Left kidney (tissue), 8 donors: ENCODE measurements around the gene ALAD. TPM values are rescaled to one million over a fixed set of nuclear protein-coding genes. Genes with fewer than 3 reads are reported as not detected.
"Not testable (repeated sequence)": the region's sequence is repeated elsewhere in the genome, so short reads cannot be mapped to it uniquely, and the experiment has no call there.

Experiments used
- DNase-seq: peaks from one replicate; pipeline ENCODE4 v3.0.0-alpha.2; 2013
- long read RNA-seq, 8 donors: transcript quantifications; one replicate each; lab custom pipeline, GENCODE V29; 2026
- polyA plus RNA-seq: library from polyadenylated mRNA; unstranded; fragments of 120-200 nt; gene quantifications from one replicate; pipeline ENCODE4 v1.2.1, GENCODE V29; 2013; ENCODE audit not compliant: insufficient read length

The ALAD gene
- polyA plus RNA-seq: 51.0 TPM
- long read RNA-seq, donor 1, transcript ALAD-201 (12 exons, 3,173 nt): major isoform, 11 of 19 reads
- long read RNA-seq, donor 1, partial matches to known transcripts: 6 of 19 reads
- long read RNA-seq, donor 1, other reads (novel, unspliced or antisense): 0 of 19 reads
- long read RNA-seq, donor 2, transcript ALAD-201 (12 exons, 3,173 nt): major isoform, 7 of 12 reads
- long read RNA-seq, donor 2, partial matches to known transcripts: 0 of 12 reads
- long read RNA-seq, donor 2, other reads (novel, unspliced or antisense): 0 of 12 reads
- long read RNA-seq, donor 3, transcript ALAD-201 (12 exons, 3,173 nt): major isoform, 7 of 27 reads
- long read RNA-seq, donor 3, partial matches to known transcripts: 20 of 27 reads
- long read RNA-seq, donor 3, other reads (novel, unspliced or antisense): 0 of 27 reads
- long read RNA-seq, donor 4, partial matches to known transcripts: 0 of 1 reads
- long read RNA-seq, donor 4, other reads (novel, unspliced or antisense): 0 of 1 reads
- long read RNA-seq, donor 5, transcript ALAD-201 (12 exons, 3,173 nt): major isoform, 10 of 13 reads
- long read RNA-seq, donor 5, partial matches to known transcripts: 0 of 13 reads
- long read RNA-seq, donor 5, other reads (novel, unspliced or antisense): 0 of 13 reads
- long read RNA-seq, donor 6, transcript ALAD-201 (12 exons, 3,173 nt): major isoform, 6 of 9 reads
- long read RNA-seq, donor 6, partial matches to known transcripts: 0 of 9 reads
- long read RNA-seq, donor 6, other reads (novel, unspliced or antisense): 0 of 9 reads
- long read RNA-seq, donor 7, transcript ALAD-201 (12 exons, 3,173 nt): major isoform, 12 of 40 reads
- long read RNA-seq, donor 7, partial matches to known transcripts: 23 of 40 reads
- long read RNA-seq, donor 7, other reads (novel, unspliced or antisense): 0 of 40 reads
- long read RNA-seq, donor 8, partial matches to known transcripts: 0 of 2 reads
- long read RNA-seq, donor 8, other reads (novel, unspliced or antisense): 0 of 2 reads

DNA sequence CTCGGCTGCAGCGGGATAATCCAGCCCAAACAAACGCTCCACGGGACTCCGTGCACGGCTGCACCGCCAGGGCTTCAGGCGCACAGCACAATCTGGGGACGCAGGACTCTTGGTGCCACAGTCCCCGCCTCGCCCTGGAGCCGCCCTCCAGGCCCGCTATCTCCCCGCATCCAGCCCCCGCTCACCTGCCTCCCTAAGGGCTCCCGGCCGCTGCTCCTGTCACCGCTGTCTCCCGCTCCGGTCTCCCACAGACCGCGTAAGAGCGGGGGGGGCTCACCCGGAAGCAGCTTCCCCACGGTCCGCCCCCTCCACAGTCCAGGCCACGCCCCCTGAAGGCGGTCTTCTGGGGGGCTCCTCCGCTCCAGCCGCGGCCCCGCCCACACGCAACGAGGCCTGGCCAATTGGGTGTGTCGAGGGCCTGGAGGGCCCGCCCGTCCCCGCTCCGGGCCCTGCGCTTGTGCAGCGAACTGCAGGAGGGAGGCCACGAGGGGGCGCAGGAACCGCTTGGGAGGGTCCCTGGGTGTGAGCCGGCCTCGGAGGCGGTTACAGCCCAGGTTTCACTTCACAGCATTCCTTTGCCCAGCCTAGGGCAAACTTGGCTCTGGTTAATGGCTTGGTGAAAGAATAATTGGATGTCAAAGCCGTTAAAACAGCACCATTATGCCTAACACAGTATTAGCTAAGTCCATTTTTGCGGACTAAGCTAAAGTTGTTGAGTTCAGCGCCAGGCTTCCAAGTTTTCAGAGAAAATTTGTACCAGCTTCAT is at the start of gene ALAD:
Gene ALAD, minus strand, starts transcription at position 258 of the 766 bp plus-strand sequence. CDS start 7,725 bp downstream, outside the sequence.
- peak; percentile 99 for DNase-seq

DNA sequence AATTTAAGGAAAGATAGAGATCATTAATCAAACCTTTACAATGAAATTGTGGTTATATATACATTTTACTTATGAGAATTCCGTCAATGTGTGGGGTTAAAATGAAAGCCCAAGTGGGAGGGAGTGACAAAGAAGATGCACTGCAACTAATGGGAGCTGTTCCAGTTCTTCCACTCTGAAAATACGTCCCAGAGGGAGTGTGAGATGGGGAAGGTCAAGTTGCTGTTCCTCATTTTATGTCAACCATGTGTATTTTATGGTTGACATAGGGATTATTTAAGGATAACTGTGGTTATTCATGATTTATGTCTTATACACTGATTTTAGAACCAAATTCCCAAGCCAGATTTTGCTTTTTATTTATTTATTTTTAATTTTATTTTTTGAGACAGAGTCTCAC is 48.3 kb upstream of the ALAD start:
- DNase-seq: no peak

DNA sequence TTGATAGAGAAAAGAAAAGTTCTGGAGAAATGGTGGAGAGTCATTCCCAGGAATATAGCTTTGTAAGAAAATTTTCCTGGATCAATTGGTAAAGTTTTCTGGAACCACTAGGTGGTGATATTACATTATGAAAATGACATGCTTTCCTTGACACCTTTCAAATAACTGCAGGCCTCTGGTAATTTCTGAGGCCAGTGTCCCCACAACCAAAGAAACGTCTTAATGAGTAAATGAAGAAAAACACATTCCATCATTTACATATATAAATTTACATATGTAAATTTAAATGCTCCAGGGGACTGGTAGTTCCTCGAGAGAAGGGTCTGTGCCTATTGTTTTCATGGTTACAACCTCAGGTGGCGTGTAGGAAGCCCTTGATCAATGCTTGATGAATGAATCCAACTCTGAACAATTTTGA is 45.2 kb upstream of the ALAD start:
- DNase-seq: peak; percentile 60

DNA sequence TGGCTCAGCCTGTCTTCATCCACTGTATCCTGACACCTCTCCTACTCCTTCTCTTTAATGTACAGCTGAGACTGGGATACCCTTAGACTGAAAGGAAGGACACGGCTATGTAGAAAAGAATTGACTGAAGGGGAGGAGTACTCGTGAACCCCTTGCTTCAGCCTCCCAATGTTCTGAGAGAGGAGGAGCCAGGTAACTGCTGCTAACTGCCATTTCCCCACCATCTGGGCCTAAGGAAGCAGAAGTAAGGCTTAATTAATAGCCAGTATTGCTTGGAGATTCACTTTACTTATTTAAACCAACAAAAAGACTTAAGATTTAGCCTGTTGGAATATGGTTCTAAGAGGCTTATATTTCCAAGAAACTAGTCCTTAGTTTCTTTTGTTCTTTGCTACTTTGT is 43.7 kb upstream of the ALAD start:
- DNase-seq: no peak

DNA sequence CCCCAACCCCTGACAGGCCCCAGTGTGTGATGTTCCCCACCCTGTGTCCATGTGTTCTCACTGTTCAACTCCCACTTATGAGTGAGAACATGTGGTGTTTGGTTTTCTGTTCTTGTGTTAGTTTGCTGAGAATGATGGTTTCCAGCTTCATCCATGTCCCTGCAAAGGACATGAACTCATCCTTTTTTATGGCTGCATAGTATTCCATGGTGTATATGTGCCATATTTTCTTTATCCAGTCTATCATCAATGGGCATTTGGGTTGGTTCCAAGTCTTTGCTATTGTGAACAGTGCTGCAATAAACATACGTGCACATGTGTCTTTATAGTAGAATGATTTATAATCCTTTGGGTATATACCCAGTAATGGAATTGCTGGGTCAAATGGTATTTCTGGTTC is 36.6 kb upstream of the ALAD start:
- DNase-seq: not testable (repeated sequence)

DNA sequence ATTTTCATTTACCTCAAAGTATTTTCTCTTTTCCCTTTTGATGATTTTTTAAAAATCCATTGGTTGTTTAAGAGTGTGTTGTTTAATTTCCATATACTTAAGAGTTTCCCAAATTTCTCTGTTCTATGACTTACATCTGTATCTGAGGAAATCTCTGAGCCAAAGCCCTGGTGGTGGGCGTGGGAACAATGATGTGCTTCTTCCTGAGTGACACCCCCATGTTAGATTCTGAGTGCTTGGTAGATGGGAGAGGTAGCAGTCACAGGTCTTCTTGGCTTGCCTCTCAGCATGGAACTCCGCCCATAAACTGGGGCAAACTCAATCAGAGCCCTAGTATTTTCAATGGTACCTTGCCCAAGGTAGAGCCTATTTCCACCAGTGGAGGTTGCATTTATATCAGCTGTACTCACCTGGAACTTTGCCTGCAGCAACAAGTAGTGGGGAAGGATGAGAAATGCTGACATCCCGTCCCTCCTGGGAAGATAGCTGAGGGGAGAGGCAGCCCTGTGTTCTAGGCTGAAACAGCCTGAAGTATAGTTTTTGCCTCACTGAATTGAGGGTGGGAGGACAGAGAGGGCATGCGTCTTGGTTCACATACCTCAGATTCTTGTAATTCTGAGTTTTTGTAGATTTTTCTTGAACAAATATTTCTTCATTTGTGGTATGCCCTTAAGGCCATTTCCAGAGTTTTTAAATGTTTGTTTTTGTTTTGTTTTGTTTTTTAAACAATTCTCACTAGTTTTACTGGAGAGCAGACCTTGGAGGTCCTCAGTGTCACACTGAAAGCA is 35.8 kb upstream of the ALAD start:
- DNase-seq: no peak

DNA sequence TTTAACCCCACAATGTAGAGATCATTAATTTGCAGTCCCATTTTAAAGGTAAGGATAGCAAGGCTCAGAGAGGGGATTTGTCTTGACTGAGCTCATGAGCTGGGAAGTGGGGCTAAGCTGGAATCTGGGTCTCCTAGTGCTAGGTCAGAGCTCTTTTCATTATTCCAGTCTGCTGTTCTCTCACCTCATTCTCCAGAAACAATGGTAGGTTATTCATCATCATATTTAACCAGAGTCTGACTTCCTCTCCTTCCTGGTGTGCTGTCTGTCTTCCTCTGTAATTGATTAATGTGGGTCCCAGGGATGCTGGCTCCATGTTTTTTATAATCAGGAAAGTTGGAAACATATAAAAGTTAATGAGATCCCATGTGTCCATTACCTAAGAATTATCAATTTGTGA is 30.1 kb upstream of the ALAD start:
- DNase-seq: no peak

DNA sequence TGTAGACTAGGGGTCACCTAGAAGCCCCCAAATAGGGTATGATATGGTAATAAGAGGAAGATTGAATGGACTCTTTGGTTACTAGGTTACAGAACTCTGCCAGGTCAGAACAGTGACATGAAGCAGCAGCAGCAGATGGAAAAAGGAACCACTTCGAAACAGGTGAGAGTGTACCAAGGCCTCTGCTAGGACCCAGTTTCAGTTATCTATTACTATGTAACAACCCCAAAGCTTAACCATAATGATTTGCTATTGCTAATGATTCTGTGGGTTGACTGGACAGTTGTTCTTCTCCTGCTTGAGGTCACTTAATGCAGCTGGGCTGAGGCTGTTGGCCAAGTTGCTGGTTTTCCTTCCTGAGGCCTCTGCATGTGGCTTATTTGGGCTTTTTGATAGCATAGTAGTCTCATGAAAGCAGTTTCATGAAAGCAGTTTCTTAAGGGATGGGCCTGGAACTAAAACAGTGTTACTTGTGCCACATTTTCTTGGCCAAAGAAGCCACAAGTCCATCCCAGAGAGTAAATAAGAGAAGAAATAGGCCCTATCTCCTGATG is 27.1 kb upstream of the ALAD start:
- no peak for DNase-seq

DNA sequence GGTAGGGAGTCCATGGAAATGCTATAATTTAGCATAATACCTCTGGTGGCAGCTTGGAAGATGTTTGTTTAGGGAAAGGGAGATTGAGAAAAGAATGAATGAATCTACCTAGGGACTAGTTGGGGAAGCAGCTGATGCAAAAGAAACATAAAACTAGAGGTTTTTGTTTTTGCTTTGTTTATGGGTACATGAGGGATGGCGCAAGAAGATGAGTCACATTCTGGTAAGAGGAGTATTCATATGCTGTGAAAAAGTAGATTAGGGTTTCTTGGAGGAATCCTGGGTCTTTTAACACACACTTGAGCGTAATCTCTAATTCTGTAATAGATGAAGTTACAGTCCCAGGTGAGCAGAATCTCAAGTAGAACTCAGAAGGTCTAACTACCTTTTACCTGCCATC is 26.5 kb upstream of the ALAD start:
- no peak for DNase-seq

DNA sequence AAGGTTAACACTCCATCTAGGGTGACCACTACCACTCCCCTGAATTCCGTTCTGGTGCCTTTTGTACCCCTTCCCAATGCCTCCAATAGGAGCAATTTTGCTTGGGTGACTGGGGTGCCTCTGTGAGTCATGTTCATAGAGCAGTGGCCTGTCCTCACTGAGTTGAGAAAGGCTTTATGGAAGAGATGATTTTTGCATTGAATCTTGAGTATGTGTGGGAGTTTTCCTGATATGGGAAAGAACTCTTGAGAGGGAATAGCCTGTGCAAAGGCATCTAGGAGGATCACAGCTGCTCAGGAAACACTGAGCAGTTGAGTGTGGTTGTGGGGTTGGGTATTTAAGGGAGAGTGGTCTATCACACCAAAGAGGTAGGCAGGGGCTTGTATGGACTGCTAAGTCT is 25.6 kb upstream of the ALAD start:
- DNase-seq: no peak

DNA sequence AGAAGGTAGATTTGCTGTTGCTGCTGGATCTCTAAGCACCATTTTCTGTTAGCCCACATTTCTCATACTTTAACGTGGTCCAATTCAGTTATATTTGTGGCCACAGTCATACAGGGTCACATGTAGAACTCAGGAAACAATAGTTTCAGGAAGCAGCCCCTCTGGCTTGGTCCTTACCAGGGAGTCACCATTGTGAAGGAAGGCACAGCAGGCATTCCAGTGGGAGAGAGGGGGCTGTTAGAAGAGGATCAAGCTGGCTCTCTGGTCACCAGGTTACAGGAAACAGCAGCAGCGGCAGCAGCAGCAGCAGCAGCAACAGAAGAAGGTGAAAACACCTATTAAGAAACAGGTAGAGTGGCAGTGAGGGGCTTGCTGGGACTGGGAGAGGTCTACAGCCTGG is 24.0 kb upstream of the ALAD start:
- DNase-seq: no peak

DNA sequence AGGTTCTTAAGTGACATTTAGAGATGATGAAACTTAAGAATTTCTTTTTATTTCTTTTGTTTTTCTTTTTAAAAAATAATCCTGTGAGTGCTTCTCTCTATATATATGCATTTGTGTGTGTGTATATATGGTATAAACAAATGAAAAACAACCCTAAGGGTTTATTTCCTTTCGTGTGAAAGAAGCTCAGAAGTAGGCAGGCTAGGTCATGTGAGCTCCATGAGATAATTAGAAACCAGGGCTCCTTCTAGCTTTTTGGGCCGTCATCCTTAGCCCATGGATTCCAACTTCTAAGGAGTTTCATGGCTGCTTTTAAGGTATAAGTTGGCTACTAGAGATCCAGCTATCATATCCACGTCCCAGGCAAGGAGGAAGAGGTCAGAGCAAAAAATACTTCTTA is 20.6 kb upstream of the ALAD start:
- no peak for DNase-seq

DNA sequence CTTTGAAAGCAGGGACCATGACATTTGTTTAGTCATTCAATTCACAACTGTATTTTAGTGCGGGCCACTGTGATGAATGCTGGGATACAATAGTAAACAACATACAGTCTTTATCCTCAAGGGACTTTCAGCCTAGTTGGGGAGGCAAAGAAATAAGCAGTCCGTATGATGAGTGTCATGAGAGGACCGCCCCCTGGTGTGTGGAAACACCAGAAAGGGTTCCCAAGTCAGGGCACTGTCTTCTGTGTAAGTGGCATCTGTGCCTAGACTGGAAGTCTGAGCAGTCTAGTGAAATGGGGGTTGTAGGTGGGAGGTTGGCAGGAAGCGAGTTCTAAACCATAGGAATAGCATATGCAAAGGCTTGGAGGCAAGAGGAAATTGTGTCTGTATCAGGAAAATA is 16.3 kb upstream of the ALAD start:
- DNase-seq: no peak

DNA sequence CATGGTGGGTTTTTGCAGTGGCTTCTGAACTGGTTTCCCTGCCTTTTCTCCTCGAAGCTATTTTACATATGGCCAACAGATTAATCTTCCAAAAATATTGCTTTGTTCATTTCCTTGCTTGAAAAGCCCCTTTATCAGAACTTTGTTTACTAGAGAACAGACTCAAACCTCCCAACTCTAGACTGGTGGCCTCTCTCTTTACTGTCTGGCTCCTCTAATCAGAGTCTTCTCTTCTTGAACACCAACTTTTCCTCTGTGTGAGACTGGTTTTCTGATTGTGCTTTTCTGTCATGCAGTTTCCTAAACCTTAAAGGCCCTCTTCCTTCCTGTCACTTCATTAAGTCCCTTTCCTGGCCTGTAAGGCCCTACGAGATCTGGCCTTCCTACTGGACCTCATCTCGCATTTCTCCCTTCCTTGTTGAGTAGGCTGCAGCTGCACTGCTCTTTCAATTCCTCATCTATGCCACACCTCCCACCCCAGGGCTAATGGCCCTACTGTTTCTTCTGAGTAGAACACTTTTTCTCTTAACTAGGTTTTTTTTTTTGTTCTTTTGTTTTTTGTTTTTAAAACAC is 15.2 kb upstream of the ALAD start:
- DNase-seq: no peak

DNA sequence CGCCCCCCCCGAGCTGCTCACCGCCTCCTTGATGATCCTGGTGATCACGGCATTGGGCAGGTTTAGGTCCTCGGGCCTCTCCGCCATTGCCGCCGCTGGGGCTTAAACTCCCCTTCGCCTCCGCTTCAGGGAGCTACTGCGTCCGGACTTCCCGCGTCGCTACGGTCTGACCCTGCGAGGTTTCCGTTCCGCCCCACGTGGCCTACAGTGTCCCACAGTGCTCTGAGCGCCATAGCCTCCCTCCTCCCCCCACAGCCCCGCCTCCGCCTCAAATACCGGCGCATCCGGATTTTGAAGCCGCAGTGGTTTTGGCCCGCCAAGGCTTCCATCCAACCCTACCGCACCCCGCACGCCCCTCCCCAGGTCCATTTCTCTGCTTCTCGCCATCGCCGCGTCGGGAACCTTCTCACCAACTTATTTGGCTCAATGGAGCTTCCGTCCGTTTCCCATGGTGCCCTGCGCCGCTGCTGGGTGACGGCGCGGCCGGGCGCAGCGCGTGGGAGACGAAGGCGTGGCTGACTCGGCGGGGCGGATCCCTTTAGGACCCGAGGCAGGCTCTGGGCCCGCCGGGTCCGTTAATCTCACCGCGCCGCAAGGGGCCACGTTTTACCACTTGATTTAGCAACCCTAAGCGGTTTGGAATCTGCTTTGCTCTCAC is 9.3 kb upstream of the ALAD start, which contains the start of the genes C9orf43 and POLE3:
Gene C9orf43, plus strand, starts transcription at position 541 of the 658 bp plus-strand sequence. CDS start 2,747 bp downstream, outside the sequence.
Gene POLE3, minus strand, starts transcription at position 469 of the 658 bp plus-strand sequence. Its CDS starts 382 bp downstream, at position 87.
- DNase-seq: peak; percentile 96

DNA sequence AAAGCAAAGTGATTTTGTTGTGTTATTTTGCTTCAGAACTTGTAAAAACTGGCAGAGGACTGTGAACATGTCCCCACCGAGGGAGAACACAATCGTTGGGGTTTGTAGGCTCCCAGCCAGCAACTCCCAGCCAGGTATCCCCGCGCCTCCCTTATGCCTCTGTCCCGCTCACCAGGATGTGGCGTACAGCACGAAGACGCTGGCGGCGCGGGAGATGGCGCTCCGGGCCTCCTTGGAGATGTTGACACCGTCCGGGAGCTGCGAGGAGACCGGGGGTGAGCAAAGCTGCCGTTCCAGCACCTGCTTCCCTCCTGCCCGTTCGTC is 8.8 kb upstream of the ALAD start:
- DNase-seq: no peak

DNA sequence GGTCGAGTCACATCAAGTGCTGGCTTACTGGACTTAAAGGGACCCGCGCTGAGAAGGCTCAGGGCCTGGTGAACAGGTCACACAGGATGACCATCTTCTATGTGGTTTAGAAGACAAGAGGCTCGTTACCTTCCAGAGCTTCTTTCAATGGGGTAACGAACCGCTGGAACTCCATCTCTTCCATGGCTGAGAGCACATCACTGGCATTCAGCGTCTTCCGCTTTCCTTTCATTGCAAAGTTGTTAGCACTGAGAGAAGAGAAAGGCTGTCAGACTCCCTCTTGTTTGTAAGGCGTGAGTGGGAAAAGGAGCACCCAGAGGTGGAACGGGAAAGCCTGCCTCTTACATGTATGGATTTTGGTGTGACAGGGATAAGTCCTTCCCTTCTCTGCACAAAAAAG is 8.4 kb upstream of the ALAD start:
- no peak for DNase-seq

DNA sequence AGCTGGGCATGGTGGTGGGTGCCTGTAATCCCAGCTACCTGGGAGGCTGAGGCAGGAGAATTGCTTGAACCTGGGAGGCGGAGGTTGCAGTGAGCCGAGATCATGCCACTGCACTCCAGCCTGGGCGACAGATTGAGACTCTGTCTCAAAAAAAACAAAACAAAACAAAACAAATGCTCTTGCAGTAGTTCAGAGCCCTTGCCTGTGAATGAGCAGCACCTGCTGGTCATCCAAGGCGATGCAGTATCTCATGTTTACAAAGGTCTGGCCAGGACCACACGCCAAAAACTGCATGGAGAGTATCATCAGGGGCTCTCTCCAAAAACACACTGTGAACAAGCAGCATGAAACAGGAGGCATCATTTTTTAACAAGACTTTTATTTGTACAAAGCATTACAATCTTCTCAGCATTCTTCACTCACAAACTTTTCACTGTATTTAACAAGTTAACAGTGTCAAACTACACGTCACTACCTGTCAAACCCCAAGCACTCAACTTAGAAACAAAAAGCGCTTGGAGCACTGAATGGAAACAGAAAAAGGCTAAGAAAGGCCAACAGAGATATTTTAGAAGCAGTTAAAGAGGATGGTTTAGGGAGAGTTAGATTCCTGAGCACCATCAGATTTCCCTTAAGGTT is 5.9 kb upstream of the ALAD start:
- peak; percentile 58 for DNase-seq

DNA sequence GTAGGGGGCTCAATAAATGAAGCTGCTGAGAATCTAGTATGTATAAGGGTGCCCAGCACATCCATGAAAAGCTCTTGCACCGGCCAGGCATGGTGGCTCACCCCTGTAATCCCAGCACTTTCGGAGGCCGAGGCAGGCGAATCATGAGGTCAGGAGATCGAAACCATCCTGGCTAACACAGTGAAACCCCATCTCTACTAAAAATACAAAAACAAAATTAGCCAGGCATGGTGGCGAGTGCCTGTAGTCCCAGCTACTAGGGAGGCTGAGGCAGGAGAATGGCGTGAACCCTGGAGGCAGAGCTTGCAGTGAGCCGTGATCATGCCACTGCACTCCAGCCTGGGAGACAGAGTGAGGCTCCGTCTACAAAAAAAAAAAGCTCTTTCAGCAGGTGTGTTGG is 5.3 kb upstream of the ALAD start:
- not testable (repeated sequence) for DNase-seq
